NCI-H2227 (cell line): ENCODE data around the gene ANAPC1.
"Not testable (repeated sequence)": the region's sequence is repeated elsewhere in the genome, so short reads cannot be mapped to it uniquely, and the experiment has no call there.

Experiments used
- DNase-seq: peaks from one replicate; lab custom pipeline; 2025; ENCODE audit not compliant: unreplicated experiment; lab: John Stamatoyannopoulos, UW

Gene ANAPC1

DNA sequence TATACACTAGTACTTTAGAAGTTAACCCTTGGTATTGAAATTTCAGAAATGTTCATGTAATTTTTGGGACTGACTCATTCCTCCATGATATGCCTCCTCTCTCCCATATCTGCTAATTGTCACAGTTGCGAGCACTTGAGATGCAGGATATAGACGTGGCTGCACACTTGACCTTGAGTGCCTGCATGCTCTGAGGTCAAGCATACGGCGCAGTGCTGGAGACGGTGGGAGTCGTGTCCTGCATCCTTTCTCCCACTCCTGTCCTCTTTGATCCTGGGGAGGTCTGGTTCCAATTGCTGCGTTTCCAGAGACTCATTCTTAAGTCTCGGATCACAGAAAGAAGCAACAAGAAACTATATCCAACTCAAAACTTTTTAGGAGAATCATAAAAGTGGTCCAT lies 139.2 kb downstream of the ANAPC1 start:
- DNase-seq, result not testable (repeated sequence)

DNA sequence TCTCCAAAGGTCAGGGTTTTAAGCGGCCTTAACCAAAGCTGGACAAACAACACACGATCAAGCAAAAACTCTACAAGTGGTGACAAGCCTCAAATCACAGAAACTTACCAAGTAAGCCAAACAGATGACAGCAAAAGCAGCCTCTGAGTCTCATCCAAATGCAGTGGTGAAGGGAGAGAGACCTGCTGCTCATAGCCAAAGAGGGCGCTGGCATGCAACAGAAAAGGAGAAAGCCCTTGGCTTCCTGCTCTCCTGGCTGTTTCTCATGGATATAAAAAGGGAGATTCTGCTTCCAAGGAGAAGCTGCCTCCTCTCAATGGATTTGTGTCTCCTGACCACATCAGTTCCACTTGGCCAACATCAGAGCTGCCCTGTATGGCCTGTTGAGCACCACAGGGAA lies 142.5 kb downstream of the ANAPC1 start:
- not testable (repeated sequence) for DNase-seq

DNA sequence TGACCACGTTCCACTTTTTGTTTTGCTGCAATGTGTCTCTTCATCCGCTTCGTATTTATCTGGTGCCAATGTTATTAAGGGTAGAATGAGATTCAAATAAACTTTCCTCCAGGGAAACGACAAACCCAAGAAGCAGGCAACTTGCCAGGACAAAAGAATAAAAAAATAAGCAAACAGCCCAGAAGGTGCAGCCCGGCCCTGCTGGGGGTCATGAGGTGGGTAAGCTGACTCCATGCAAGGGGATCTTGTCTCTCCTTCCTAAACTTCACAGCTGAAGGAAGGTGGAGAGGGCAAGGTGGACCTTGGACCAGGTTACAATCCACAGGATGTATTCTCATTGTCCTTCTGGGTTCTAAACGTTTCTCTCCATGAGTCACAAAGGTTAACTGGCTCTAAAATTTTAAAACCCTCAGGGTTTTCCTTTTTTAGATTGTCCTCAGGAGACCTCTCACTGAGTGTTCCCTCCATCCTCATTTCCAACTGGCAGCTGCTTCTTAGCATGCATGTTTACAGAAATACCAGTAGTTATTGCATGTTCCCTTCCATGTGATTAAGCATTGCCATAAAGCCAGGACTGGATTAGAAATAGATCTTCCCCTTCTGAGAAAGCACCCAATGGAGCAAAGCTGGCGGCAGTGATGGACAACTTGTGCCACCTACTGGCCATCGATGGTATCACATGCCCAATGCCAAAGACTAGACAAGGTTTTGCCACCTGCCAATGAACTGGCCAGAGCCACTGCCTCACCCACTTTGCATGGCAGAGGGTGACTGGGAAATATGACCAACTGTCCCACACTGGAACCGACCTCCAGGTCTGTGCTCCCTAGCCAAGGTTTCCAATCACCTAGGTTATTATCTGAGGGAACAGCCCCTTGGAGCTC lies 147.9 kb downstream of the ANAPC1 start:
- DNase-seq, result not testable (repeated sequence)

DNA sequence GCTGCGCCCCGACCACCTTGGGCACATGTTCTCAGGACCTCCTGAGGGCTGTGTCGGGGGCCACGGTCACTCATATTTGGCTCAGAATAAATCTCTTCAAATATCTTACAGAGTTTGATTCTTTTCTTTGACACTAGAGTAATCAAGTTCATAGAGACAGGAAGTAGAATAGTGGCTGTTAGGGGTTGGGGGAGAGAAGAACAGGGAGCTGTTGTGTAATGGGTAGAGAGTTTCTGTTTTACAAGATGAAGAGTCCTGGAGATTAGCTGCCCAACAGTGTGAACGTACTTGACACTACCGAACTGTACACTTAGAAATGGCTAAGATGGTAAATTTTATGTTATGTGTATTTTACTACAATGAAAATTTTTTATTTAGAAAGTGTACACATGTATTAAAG lies 148.6 kb downstream of the ANAPC1 start:
- DNase-seq, result not testable (repeated sequence)

DNA sequence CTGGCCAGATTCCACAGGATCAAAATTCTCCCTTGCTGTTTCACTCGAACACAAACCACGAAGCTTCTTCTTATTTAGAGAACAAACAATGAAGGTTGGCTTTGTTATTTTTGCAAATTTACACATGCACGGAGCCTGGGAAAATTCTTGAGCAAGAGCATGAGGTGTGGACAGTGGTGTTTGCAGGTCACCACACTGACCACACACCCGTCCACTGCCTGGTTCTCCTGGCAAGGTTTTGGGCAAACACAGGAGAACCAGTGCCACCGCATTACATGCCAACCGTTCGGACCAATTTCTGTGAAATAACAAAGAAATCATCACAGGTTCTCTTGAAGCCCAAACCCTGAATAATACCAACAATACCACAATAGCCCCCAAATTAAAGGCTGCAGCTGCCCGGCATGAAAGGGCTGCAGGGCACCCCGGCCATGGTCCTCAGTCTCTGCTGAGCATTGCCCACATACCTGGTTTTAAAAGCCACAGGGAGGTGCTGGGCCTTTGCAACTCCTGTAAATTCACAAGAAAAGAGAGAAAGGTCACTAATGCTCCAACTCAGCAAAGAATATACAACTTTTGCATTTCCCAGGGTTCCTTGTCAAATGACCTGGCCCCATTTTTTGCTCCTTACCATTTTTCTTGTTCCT lies 154.1 kb downstream of the ANAPC1 start:
- DNase-seq, result not testable (repeated sequence)

DNA sequence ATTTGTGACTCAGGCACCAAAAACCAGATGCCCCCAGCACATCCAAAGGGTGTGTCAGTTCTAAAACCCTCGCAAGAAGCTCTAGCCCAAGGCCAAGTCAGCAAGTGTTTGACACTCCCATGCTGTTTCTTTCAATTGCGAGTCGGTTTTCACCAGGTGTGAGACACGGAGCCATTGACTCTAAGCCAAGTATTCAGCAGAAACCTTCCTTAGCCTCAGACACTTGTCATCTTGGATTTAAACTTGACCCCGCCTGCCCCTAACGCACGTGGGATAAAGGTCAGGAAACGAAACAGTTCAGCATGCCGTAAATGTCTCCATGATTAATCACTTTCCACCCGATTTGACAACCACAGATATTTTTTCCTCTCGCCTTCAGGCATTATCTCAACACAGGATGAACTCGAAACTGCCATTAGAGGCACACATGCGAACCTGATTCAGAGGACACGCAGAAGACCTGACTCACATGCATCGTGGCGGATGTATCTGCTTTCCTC lies 156.3 kb downstream of the ANAPC1 start:
- DNase-seq, result not testable (repeated sequence)

DNA sequence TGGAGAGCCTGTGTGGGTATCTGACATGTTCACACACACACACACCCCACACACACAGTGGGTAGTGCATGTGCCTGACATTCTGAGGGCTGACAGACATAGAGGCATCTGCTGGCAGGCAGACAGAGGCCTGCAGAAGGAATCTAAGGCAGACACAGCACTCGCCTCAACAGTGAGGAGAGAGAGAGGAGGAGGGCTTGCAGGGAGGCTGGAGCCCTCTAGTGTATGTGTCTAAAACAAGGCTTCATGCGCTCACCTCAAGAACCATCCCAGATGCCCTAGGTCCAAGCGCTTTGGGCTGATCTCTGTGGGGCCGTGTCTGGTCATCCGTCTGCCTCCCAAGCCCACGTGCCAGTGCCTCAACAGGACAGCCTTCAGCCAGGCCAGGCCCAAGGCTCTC lies 158.3 kb downstream of the ANAPC1 start:
- DNase-seq, result not testable (repeated sequence)

DNA sequence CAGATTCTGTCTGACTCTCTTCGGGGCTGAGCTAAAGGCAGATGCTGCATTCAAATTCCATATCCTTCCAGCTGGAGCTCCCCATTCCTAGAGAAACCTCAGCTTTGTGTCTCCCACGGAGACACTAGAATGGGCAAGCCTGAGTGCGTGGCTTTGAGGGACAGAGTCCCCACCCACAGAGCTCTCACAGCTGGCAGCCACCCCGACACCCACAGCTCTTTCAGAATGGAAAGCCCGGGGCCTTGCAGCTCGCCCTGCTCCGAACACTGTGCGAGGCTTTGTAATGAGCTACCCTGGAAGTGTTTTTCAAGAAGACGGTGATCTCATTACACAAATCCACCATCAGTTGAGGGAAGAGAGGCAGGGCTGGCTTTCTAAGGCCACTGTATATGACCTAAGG lies 164.4 kb downstream of the ANAPC1 start:
- DNase-seq, result not testable (repeated sequence)
